Measurements from ENCODE around the gene KBTBD12.

- TF ChIP-seq, protein P1, sequence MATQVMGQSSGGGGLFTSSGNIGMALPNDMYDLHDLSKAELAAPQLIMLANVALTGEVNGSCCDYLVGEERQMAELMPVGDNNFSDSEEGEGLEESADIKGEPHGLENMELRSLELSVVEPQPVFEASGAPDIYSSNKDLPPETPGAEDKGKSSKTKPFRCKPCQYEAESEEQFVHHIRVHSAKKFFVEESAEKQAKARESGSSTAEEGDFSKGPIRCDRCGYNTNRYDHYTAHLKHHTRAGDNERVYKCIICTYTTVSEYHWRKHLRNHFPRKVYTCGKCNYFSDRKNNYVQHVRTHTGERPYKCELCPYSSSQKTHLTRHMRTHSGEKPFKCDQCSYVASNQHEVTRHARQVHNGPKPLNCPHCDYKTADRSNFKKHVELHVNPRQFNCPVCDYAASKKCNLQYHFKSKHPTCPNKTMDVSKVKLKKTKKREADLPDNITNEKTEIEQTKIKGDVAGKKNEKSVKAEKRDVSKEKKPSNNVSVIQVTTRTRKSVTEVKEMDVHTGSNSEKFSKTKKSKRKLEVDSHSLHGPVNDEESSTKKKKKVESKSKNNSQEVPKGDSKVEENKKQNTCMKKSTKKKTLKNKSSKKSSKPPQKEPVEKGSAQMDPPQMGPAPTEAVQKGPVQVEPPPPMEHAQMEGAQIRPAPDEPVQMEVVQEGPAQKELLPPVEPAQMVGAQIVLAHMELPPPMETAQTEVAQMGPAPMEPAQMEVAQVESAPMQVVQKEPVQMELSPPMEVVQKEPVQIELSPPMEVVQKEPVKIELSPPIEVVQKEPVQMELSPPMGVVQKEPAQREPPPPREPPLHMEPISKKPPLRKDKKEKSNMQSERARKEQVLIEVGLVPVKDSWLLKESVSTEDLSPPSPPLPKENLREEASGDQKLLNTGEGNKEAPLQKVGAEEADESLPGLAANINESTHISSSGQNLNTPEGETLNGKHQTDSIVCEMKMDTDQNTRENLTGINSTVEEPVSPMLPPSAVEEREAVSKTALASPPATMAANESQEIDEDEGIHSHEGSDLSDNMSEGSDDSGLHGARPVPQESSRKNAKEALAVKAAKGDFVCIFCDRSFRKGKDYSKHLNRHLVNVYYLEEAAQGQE (IDR thresholded peaks at IDR 0.05; ENCODE audit: insufficient read depth in 1 of 2, low read depth in 2 of 2, low read length in 2 of 2), result no peak
- TF ChIP-seq SIN3A (IDR thresholded peaks at IDR 0.05; ENCODE audit: borderline replicate concordance, insufficient read depth, low read length), result no peak
- TF ChIP-seq TAF1 (IDR thresholded peaks at IDR 0.05; ENCODE audit: borderline replicate concordance, insufficient read depth, low read length), result no peak
- TF ChIP-seq POLR2AphosphoS5 (IDR thresholded peaks at IDR 0.05; ENCODE audit: low read depth, low read length), result no peak
- TF ChIP-seq FOXP2 (optimal IDR thresholded peaks at IDR 0.05; ENCODE audit: borderline replicate concordance, extremely low read depth, extremely low read length, insufficient read depth), result no peak
Measured at GRCh38 chr3:127959873-127960272, 44.8 kb downstream of the KBTBD12 start.

Data from PFSK-1 (cell line).